Measurements from ENCODE around the gene PLEKHB1.
A peak's percentile ranks its signal among the peaks of the same experiment; 100 is the strongest.

PLEKHB1 gene, protein sequence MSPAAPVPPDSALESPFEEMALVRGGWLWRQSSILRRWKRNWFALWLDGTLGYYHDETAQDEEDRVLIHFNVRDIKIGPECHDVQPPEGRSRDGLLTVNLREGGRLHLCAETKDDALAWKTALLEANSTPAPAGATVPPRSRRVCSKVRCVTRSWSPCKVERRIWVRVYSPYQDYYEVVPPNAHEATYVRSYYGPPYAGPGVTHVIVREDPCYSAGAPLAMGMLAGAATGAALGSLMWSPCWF

DNA sequence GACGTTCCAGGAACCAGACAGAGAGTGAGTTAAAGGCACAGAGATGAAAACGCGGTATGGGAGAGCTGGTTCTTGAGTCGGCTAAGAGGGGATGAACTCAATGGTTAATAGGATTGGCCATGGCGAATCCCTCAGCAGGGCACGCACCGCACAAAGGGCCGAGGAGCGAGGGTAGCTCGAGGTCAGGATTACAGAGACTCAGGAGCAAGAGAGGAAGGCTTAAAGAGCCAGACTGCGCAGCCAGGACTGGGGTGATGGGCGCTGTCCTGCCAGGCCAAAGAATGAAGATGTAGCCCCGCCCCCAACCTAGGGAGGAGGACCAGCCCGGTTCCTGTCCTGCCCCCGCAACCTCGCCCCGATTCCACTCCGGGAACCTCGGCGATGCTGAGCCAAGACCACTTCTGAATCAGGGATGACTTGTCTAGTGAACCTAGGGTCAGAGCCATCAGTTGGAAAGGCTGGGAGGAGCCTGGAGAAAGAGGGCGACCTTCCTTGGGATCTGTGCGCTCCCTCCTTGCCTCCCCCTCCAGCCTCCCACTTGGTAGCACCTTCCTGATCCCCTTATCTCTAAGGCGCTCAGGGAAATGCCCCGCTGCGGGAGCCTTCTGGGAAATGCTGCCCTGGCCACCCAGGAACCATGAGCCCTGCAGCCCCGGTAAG is at the start of gene PLEKHB1:
Gene PLEKHB1, plus strand, starts transcription at position 610 of the 660 bp plus-strand sequence. Its CDS starts 28 bp downstream, at position 638.
- no peak for DNase-seq

DNA sequence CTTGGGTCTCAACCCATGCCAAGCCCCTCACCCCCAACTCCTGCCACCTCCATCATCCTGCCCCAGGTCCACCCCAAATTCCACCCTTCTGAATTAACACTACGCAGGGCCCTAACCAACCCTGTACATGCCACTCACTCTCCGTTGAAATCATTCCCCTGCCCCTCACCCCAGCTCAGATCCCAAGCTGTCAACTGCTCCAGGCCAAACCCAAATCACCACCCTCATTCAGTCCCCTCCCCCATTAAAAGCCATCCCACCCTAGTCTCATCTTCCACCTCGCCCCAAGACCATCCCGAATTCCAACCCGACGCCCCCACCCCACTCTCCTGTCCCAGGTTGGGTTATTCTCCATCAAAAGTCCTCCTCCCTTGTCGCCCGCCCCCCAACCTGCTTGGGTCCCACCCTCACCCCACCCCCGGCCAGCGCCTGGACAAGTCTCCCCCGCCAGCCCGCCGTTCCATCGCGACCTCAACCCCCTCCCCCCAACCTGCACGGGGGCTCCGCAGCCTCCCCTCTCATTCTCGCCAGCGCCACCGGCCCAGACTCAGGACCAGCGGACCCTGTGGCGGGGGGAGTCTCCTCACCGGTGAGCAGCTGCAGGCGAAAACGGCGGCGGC is 48.9 kb upstream of the PLEKHB1 start:
- peak in 1 of 2 experiments; percentile 43 for DNase-seq

DNA sequence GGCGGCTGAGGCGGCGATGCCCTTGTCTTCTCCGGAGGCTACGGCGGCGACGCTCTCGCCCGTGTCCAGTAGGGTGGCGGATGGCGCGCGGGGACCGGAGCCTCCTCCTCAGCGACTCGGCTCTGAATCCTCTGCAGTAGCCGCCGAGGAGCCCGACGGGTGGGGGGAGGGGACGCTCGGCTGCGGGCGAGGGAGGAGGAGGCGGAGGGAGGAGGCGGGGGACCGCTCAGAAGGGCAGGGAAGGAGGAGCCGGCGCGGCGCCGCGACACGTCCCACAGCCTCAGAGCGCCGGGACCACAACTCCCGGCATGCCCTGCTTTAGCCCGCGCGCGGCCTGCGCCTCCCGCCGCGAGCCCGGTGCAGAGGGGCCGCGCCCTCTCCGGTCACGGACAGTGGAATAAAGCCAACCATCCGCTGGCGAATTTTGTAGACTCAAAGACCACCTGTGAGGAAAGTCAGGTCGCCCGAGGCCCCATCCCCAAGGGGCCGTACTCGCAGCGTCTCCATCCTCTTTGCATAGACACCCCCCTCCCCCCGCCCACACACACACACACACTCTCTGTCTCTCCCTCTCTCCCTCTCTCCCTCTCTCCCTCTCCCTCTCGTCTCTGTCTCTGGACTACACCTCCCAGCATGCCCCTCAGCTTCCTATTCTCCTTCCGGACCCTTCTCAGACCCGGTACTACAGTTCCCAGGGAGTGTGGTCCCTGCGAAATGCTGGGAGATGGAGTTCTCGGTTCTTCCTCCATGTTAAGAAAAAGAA is 48.2 kb upstream of the PLEKHB1 start, which contains the start of gene FAM168A:
Gene FAM168A, minus strand, starts transcription at position 157 of the 763 bp plus-strand sequence. CDS start 129,638 bp downstream, outside the sequence.
- peak; percentile 96 to 97 for DNase-seq

DNA sequence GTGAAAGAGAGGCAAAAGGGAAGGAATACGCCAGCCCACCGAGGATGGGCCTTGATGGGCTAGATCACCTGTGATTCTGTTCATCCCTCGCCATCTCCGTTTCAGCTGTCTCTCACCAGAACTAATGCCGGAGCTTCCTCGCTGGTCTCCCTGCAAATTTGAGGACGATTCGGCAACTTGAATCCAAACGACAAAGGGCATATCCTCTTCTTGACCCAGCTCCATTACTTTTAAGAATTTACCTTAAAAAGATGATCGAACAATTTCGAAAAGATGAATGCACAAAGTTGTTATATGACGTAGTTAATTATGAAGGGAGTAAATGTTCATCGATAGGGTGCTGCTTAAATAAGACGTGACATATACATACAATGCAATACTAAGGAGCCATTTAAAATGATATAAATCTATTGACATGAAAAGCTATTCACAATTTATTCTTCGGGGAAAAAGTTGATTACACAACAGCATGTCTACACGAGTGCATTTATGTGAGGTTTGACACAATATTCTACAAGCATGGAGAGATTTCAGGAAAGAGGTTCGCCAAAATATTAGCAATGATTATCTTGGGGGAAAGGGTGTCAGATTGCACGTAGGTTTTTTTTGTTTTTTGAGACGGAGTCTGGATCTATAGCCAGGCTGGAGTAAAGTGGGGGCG is 47.5 kb upstream of the PLEKHB1 start:
- DNase-seq: no peak

DNA sequence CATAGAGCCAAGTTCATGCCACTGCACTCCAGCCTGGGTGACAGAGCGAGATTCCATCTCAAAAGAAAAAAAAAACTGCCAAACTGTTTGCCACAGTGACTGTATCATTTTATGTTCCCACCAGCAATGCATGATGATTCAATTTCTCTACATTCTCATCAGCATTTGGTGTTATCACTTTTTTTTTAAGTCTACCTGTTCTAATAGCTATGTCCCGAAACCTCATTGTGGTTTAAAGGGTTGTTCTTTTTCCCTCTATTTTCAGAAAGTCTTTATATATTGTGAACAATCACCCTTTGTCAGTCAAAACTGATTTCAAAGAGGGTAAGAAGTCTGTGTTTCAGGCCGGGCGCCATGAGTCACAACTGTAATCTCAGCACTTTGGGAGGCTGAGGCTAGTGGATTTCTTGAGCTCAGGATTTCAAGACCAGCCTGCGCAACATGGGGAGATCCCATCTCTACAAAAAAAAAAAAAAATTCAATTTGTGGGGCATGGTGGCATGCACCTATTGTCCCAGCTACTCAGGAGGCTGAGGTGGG is 33.7 kb upstream of the PLEKHB1 start:
- no peak for DNase-seq

DNA sequence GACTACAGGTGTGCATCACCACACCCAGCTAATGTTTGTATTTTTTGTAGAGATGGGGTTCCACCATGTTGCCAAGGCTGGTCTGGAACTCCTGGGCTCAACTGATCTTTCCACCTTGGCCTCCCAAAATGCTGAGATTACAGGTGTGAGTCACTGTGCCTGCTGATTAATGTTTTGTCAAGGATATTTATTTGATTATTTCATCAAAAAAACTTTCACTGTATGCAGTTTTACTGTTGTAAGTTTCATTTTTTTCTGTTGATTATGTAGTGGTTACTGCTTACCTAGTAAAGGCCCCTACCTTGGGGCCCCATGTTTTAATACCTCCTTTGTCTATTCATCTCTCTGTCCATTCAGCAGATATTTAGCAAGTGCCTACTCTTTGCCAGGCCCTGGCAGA is 31.8 kb upstream of the PLEKHB1 start:
- DNase-seq: no peak

DNA sequence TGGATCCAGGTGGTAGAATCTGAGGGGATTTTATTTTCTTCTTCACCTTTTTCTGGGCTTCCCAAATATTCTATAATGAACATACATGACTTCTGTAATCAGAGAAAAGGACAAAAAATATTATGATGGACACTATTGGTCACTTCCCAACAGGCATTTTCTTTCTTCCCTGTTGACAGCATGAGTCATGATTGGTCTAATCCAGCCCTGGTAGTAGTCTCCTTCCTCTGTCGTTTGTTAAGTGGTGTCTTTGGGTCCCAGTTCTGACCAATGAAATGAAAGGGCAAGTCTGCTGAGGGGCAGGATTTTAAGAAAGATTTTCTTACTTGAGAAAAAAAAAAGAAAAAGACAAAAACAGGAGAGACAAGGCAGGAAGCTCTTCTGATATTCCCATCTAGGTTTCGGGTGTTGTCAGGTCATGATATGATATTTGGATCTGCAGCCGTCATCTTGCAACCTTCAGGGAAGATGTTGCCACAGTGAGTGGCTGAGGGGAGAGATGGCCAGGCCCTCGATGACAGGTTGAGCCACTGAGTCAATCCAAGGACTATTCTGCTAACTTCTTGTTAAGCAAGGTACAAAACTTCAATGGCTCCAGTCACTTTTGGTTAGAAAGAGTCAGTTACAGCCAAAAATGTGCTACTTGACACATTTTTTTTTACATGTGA is 23.3 kb upstream of the PLEKHB1 start:
- no peak for DNase-seq

DNA sequence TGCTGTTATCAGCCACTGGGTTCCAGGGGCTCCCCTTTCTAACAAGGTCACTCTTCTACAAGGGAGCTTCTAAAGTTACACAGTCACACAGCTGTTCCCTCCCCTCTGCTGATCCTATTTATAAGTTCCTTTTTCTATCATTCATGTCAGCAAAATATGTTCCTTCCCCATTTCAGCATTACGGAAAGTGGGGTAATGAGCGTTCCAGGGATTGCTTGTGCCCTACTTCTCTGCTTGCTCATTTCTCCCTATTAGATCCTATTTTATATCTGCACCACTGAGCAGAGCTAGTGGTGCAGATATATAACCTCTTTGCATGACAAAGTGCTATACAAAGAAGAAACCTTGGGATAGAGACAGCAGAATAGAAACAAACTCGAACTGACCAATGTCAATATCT is 22.7 kb upstream of the PLEKHB1 start:
- no peak for DNase-seq

DNA sequence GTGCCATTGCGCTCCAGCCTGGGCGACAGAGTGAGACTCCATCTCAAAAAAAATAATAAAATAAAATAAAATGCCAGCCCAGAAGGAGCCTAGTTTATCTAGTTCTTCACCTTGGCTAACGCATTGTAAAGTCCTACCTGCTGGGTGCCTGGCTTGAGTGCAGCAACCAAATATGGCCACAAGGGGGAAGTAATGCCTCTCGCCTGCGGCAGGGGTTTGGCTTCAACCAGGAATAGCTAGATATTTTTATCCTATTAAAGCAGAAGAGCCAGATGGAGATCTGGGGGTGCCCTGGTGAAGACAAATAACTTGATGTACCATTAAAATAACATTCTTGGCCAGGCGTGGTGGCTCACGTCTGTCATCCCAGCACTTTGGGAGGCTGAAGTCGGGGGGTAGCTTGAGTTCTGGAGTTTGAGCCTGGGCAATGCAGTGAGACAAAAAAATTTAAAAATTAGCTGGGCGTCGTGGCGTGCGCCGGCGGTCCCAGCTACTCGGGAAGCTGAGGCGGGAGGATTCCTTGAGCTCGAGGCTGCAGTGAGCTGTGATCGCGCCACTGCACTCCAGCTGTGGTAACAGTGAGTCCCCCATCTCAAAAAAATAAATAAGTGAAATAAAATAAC is 20.6 kb upstream of the PLEKHB1 start:
- DNase-seq: peak; percentile 26 to 83

DNA sequence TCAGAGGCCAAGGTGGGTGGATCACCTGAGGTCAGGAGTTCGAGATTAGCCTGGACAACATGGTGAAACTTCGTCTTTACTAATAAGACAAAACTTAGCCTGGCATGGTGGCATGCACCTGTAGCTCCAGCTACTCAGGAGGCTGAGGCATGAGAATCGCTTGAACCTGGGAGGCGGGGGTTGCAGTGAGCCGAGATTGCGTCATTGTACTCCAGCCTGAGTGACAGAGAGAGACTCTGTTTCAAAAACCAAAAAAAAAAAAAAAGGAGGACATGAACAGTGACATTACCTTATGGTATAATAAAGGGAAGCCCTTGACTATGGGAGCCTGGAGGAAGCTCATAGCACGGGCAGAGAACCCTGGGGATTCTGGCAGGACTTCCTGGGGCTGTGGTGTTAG is 16.5 kb upstream of the PLEKHB1 start:
- DNase-seq: no peak

DNA sequence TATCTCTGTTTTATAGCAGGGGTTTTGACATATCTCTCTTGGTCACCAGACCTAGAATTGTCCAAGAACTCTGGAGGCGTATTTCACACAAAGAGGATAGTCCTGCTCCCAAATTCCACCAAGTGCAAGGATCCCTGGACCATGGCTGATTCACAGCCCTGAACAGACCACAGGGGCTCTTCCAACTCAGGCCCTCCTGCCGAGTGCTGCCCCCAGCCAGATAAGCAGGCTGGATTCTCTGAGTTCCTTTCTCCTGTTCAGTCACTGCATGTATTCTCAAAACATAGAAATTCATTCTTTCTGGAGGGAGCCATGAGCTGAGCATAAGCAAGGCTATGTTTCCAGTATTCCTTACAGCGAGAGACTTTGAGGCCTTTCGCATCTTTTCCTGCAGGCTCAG is 13.4 kb upstream of the PLEKHB1 start:
- no peak for DNase-seq

DNA sequence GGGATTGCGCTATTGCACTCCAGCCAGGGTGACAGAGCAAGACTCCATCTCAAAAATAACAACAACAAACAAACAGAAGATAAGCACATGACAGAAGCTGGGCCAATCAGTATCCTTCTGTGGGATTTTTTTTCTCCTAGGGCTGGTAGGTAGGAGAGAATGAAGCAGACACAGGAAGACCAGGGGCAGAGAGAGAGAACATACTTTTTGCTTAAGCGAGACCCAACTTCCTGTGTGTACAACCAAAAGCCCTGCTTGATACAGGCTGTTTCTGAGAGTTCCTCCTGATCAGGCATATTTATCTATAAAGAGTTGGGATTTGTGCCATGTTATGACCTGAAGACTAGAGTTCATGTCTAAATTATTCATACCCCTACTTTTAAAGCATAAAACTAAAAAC is 12.4 kb upstream of the PLEKHB1 start:
- DNase-seq: no peak

DNA sequence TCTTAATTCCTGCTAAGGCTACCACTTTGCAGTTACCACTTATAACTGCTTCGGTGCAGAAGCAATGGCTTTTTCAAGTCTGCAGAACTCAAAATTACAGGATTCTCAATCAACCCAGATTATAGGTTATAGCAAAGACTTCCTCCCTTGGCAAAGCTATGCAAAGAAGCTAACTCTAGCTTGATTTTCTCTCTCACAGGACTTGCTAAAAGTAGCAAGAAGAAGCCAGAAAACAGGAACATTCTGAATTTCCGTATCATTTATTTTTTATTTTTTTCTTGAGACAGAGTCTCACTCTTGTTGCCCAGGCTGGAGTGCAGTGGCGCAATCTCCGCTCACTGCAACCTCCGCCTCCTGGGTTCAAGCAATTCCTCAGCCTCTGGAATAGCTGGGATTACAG is 10.7 kb upstream of the PLEKHB1 start:
- DNase-seq: no peak

DNA sequence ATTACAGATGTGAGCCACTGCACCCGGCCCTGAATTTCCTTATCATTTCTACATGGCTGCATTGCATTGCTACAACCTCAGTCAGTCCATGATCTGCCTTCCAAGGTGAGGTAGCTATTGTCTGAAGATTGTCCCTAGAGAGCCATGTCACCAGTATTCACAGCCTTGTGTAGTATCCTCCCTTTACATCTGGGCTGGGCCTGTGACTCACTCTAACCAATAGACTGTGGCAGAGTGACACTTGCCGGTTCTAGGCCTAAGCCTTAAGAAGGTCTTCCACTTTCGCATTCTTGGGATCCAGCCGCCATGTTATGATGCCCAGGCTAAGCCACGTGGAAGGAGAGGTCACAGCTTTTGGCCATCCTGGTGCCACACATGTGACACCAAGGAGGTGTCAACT is 10.1 kb upstream of the PLEKHB1 start:
- no peak for DNase-seq

DNA sequence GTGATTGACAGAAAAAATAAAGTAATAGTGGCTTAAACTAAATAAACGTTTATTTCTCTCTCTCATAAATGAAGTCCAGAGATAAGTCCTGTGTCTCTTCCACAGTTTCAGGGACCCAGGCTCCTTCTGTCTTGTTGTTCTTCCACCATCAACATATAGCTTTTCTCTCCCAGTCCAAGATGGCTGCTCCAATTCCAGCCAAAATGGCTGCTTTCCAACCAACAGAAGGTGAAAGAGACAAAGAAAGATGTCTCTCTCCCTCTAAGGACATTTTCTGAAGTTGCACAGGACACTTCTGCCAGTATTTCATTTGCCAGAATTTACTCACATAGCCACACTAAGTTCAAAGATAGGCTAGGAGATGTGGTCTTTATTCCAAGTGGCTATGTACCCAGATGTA is 9.4 kb upstream of the PLEKHB1 start:
- peak in 1 of 2 experiments; percentile 39 for DNase-seq

DNA sequence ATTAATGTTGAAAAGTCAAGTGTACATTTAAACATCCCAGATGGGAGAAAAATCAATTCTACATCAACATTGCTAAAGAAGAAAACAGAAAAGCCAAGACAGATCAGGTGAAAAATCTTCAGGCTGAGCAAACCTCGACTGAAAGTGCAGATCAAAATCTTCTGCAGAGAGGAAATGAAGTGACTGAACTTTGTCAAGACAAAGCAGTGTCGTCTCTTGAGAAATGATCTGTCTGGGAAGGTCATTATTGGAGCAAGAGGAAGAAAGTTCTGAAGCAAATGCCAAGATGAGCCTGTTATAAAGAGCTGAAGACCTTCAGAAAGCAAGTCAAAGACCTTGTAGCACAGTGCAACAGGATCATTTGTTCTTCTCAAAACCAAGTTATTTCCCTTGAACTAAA is 5.8 kb upstream of the PLEKHB1 start:
- DNase-seq: no peak

DNA sequence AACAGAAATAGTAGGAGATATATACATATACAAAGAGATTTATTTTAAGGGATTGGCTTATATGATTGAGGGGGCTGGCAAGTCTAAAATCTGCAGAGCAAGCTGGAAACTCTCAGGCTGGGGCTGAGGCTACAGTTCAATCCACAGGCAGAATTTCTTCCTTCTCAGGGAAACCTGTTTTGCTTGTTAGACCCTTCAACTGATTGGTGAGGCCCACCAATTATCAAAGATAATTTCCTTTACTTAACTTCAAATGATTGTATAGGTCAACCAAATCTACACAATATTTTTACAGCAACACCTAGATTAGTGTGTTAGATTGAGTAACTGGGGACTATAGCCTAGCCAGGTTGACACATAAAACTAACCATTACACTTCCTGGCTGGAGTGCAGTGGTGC is 4.7 kb upstream of the PLEKHB1 start:
- no peak for DNase-seq

DNA sequence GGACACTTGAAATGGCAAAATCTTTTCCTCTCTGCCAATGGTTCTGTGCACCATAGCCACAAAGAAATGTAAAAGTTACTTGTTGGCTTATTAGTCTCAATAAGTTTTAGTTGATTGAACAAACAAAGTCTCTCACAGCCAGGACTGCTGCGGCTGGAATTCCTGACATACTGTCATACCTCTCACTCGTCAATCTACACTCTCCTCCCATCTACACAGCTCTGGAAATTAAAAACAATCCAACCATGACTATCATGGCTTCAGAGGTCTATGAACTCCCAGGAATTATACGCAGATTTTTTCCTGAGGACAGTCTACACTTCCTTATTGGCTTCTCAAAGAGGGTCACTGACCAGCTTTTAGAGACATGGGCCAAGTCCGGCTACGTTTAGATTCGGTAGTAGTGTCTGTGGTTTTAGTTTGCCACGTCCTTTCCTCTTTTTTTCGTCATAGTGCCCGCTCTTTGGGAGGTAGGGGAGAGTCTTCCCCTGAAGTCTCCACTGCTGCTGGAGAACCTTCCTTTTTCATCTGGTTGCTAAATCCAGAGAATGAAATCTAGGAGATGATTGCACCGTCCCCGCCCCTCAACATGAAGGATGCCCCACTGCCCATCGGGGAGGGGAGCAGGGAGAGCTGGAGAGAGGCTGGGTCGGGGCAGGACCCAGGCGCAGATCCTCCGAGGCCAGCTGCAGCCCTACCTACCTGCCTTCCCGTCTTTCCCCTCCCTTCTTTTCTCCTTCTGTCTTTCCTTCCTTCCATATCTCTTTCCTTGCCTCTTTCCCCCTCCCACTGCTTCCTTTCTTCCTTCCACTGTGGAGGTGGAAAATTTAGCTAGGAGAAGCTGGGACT is 1.0 kb upstream of the PLEKHB1 start:
- no peak for DNase-seq

DNA sequence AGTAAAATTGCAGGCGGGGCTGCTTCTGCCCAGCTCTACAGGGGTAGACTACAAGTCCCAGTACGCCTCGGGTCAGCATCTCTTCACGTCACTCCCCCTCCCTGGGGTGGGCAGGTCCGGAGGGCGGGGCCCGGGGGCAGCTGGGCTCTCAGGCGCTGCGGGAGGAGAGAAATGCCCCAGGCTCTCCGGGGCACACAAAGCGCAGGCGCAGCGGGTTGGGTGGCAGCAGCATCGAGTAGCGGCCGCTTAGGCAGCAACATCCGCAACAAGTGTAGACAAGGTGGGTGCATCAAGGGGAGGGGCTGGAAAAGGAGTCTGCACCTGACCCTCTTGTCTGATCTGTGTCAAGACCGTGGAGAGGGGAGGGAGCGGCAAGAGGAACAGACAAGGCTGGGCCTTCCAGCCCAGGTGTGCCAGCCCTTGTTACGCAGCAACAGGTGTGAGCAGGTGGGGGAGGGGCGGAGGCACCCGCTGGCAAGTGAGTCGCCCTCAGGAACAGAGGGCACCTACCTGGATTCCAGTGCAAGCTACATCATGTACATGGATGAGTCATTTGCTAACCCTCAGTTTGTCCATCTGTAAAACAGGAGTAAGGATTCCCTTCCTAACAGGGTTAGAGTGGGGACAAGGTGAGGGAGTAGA is 1.2 kb downstream of the PLEKHB1 start:
- DNase-seq: no peak

DNA sequence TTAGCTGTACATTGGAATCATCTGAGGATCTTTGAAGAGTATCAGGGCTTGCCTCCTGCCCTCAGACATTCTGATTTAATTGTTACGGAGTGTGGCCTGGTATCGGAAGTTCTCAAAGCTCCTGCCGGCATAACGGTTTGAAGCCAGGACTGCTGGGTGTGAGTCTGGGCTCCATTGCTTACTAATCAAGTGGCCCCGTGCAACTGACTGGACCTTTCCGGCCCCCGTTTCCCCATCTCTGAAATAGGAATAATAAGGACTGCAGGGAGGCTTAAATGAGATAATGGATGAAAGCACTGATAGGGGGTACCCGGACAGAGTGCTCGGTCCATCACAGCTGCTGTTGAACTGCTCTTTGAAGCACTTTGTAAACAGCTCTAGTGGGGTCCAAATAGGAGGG is 1.7 kb downstream of the PLEKHB1 start:
- DNase-seq: no peak

All from NCI-H446 (cell line).